ENCODE data around the gene EIF1.
"Not testable (repeated sequence)": the region's sequence is repeated elsewhere in the genome, so short reads cannot be mapped to it uniquely, and the experiment has no call there.

EIF1 gene

DNA sequence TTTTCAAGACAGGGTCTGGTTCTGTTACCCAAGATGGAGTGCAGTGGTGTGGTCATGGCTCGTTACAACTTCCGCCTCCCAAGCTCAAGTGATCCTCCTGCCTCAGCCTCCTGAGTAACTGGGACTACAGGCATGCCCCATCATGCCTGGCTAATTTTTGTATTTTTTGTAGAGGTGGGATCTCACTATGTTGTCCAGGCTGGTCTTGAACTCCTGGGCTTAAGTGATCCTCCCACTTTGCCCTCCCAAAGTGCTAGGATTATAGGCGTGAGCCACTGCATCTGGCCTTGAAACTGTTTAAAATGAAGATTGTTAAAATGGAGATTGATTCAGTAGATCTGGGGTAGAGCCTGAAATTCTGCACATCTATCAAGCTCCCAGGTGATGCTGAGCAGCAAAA is 12.2 kb downstream of the EIF1 start:
- DNase-seq (ENCODE audit: low spot score) = not testable (repeated sequence)

DNA sequence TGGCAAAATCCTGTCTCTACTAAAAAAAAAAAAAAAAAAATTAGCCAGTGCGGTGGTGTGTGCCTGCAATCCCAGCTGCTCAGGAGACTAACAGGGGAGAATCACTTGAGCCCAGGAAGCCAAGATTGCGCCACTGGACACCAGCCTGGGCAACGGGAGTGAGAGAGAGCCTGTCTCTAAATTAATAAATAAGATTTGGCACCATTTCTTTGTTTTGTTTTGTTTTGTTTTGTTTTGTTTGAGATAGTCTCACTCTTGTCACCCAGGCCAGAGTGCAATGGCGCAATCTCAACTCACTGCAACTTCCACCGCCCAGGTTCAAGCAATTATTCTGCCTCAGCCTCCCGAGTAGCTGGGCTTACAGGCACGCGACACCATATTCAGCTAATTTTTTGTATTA is 14.0 kb downstream of the EIF1 start:
- no peak for DNase-seq (ENCODE audit: low spot score)

DNA sequence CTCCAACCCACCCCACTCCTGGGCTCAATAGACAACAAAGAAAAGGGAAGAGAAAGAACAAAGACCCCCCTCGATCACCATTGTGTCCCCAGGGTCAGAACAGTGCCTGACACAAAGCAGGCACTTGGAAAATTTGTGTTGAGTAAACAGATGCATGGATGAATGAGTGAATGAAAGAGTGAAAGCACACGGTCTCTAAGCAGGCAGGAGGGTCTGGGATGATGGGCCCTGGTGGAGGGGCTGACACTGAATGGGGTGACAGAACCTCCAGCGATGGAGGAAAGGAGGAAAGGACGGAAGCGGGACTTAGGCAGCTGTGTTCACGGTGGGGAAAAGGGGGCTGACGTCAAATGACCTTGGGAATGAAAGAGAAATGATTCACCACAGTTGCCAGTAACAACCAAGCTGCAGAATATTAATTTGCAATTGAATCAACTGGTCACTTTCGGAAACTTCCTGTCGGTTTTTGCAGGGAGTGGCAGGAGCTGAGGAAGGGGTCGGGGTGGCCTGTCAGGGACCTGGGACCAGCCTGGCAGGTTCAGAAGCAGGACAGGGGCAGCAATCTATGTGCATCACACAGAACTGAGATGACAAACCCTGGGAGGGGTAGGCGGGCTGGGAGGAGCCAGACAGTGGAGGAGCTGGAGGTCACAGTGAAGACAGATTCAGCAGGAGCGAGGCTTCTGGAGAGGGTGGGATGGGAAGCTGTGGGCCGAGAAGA is 16.7 kb downstream of the EIF1 start:
- DNase-seq (ENCODE audit: low spot score) = no peak

DNA sequence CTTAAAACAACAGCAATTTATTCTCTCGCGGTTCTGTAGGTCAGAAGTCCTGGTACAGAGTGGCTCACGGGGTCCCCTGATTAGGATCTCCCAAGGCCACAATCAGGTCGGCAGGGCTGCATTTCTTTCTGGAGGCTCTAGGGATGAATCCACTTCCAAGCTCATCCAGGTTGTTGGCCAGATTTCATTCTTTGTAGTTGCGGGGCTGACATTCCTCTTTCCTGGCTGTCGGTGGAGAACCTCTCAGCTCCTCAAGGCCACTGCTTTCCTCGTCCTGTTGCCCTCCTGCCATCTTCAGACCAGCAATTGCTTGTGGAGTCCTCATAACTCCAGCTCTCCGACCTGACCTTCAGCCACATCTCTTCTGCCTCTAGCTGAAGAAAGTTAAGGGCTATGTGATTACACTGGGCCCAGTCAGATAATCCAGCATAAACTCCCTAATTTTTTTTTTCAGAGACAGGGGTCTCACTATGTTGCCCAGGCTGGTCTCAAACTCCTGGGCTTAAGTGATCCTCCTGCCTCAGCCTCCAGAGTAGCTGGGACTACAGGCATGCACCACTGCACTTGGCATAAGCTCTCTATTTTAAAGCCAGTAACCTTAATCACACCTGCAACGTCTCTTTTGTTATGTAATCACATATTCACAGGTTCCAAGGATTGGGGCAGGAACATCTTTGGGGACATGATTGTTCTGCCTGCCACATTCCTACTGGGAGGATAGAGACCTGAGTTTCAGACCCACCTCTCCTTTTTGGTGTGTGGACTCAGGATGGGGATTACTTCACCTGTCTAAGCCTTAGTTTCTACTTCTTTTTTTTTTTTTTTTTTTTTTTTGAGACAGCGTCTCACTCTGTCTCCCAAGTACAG is 19.4 kb downstream of the EIF1 start:
- no peak for DNase-seq (ENCODE audit: low spot score)

DNA sequence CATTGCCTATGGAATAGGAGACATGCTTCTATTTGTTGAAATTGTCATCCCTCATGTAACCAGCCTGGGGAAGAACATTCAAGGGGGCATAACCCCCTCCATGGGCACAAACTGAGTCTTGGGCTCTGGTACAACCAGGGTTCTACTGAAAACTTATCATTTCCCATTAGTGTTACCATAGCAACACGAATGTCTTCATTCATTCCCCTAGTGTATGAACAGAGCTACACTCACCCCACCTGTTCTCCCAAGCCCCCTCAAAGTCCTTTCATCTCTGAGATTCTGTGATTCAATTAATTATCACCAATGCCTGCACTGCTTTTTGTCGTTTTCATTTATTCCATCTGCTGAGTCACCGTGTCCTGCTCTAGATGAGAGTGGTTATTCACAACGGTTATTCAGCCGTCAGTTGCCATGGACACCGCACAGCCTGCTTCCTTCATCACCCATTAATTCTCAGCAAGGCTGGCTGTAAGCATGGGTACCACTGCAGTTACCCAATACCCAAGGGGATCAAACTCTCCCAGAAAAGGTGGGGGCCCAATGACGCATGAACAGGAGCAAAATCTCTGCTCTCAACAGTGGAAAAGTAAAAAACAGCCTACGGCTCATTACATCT is 21.9 kb downstream of the EIF1 start:
- DNase-seq (ENCODE audit: low spot score) = no peak

DNA sequence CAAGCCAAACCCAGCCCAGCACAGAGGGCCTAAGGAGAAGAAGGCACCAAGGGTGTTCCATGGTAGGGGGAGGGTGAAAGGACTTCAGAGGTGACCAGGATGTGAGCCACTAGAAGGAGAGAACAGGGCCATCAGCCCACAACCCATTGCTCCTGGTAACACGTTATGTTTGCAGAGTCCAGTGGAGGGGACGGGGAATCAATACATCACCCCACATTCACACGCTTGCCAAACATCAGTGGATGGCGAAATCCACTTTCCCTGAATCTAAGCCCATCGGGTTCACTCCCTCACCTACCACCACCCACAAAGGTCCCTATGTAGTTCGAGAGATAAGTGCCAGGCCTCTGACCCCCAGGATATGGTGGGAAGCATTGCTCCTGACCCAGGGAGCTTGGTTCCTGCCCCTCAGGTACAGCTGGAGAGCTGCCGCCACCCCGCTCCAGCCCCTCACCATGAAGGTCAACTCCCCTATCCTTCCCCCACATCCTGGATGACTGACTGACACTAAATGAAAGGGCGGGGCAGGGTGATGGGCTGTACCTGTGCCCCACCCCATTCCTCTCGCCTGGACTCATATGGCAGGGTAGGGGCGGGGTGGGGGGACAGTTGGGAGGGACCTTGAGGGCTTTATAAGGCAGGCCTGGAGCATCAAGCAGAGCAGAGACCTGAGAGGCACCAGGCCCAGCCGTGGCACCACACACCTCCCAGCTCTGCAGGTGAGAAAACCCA is 23.1 kb downstream of the EIF1 start, which contains the start of gene GAST:
GAST (plus strand) TSS at position 663 of the 732 bp plus-strand sequence. CDS start 3,106 bp downstream, outside the sequence.
- no peak for DNase-seq (ENCODE audit: low spot score)

DNA sequence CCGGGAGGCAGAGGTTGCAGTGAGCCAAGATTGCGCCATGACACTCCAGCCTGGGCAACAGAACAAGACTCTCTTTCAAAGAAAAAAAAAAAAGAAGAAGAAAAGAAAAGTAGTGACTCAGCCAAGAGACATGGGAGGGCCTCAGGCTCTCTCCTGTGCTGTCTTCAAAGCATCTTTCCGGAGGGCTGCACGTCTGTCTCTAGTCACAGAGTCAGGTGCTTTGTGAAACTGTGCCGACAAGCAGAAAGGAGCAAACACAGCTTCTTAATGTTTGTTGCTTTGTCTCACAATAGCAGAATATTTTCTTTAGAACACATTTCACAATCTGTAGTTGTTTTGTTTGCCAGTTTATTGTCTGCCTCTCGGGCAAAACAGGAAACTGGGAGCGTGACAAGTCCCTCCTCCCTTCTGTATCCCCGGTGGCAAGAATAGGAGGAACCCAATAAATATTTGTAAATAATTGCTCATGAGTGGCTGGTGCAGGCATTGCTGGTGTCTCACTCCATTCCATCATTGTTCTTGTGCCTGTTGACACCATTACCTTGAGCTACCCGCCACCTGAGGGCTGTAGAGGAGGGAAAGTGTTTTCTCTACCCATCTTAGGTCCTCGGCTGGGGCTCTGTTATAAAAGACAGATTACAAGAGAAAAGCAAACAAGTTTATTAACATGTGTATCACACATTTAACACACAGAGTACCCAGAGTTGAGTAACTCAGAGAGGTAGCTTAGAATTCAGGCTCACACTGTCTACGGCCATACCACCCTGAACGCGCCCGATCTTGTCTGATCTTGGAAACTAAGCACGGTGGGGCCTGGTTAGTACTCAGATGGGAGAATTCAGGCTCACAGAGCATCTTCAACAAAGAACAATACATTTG is 29.0 kb downstream of the EIF1 start:
- peak; percentile 31 for DNase-seq (ENCODE audit: low spot score)

DNA sequence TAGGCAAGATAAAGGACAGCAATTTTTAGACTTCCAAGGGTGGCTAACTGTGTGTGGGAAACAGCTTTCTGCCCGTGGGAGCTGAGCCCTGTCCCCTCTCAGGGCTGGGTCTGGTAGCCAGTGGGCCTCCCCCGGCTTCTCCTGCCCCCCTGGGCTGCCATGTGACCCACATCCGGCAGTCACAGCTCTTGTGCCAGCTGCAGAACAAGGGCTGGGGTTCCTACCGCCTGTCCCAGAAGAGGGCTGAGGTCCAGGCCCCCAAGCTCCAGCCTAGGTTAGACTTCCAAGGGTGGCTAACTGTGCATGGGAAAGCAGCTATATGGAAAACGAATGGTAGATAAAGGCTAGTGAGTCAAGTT is 29.6 kb downstream of the EIF1 start:
- DNase-seq (ENCODE audit: low spot score) = no peak

DNA sequence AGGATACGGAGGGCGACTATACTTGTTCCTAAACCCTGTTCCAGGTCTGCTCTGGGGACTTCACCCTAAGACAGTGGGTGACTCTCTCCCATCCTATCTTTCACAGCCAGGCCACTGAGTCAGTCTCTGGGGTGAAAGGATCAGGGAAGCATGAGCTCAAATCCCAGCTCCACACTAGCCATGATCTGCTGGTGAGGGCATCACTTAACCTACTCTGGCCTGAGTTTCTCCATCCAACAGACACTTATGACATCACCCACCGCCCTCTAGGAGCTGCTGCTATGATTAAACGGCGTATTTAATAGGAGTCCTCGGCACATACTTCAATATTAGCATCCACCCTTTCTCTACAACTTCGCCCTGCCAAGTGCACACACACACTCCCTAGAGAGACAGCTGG is 33.5 kb downstream of the EIF1 start:
- DNase-seq (ENCODE audit: low spot score) = no peak

DNA sequence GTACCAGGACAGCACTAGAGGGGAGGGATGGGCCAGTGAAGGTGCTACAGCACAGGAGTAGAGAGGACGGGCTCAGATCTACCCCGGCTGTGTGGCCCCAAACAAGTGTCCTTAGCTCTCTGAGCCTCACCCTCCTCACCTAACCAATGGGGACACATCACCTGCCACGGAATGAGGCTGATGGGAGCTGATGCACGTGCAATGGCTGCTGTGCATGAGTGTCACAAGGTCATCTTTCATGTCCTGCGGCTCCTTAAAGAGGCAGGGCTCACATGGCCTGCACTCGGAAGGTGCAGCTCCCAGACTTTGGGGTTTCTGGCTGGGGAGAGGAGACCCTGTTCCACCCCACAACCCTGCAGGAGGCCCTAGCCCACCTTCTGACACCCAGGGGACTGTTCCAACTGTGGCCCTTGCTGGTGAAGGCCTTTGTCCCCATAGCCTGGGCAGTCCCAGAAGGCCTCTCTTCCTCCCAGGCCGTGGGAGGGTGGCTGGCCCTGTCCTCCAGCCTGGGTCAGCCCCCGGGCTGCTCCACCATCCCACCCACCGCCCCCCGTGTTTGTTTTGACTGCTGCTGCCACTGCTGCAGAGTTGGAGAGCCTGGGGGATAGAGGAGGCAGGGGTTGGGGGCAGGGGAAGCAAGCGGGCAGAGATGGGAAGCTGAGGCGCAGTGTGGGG is 35.3 kb downstream of the EIF1 start:
- no peak for DNase-seq (ENCODE audit: low spot score)

DNA sequence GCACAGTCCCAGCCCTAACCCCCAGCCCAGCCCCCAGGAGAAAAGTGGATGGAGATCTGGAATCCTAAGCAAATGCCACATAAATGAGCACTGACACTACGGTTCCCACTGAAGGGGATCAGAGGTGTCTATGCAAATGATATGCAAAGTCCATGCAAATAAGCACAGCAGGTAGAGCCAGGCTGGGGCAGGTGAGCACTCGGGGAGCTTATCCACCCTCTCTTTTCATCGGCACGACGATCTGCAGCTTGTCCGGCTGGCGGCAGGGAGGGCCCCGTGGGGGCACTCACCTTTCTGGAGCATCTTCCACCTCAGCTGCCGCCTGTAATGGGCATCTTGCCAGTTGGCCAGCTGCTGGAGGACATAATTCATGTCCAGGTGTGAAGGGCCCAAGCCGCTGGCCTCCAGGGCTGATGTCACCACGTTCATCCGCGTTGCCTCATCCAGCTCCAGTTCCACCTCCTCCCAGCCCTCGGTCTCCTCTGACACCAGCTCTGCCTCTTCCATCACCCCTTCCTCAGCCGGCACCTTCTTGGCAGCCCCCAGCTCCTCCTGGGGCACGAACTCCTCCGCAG is 35.9 kb downstream of the EIF1 start:
- no peak for DNase-seq (ENCODE audit: low spot score)

DNA sequence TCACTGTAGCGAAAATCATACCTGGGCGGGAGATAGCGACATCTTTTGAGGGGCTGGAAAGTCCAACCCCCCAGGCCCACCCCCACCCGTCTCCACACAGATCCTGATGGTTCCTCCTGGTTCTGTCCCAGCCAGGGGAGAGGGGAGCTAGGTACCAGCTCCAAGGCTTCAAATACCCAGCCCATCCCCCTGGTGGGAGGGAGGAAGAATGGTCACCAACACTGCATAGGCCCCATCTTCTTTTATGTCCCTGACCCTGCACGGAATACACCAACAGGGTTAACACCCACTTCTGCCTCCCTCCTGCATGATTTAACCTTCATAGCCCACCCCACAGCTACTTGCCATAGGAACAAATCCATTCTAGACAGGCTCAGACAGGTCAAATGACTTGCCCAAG is 36.4 kb downstream of the EIF1 start:
- no peak for DNase-seq (ENCODE audit: low spot score)

DNA sequence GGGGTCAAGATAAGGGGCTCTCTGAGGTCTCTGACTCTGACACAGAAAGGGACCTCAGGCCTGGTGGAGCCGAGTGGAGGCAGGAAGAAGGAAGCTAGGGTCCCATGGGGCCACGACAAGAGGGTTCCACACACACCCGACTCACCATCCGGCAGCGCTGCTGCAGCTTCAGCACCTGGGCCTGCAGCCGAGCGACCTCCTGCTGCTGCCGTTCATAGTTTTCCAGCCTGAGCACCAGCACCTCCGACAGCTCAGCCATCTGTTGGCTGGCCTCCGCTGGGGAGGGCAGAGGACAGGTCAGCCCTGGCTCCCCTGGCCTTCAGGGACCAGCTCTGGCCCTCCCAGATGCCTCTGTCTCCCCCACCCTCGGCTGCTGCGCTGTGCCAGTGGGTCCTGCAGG is 39.4 kb downstream of the EIF1 start:
- DNase-seq (ENCODE audit: low spot score) = no peak

DNA sequence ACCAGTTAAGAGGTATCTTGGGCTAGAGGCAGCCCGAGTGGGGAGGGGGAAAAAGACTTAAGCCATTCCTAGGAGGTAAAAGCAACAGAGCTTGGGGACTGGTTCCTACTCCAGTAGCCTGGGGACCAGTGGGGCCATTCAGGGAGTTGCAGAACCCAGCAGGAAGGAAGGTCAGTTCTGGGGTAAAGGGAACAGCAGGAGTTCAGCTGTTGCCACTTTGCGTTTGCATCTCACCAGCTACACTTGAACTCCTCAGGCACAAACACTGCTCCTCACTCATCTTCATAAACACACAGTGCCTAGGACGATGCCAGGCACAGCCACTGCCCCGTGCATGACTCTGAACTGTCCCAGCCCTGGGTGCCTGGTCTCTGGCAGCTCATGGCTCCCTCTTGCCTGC is 41.8 kb downstream of the EIF1 start:
- DNase-seq (ENCODE audit: low spot score) = no peak

DNA sequence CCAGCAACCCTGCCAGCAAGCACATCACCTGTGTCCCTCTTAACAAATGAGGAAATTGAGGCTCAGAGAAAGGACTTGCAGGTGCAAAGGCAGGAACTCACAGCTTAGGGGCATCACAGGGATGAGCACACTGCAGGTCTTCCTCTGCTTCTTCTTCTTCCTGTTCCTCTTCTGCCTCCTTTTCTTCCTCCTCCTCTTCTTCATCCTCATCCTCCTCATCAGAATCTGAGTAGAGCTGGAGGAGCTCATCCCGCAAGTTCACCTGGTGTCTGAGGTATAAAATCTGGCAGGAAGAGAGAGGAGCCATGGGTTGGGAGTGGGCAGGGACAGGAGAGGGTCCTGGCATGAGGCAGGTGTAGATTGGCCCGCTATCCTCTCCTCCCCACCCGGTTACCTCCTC is 43.2 kb downstream of the EIF1 start:
- no peak for DNase-seq (ENCODE audit: low spot score)

DNA sequence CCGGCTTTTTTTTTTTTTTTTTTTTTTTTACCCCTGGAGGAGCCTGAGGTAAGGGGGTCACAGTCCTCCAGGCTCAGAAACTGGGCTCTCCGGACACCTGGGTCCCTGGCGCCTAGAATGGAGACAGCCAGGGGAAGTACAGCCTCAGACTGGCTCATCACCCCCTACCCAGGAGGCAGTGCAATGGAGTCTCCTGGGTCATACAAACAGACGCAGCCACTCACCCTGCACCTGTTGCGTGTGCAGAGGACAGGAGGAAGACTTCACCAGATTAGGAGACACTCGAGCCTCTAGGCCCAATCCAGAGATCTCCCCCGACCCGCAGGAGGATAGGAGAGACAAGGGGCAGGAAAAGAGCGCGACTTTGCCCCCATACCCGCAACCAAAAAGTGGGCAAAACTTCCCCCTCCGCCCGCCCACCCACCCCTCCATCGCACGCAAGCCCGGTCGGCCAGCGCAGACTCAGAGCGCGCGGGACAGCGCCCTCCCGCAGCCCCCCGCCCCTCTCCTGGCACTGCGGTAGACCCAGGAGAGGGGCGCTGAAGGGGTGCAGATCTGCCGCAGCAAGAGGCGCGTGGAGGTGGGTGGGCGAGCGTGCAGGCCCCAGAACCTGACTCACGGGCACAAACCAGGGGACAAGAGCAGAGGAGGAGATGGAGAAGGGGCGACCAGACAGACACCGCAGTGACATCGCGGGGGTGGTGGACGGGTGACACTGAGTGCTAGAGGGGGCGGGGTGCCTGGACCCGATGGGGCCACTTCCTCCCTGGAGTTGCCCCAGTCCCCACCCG is 44.9 kb downstream of the EIF1 start:
- DNase-seq (ENCODE audit: low spot score) = no peak

DNA sequence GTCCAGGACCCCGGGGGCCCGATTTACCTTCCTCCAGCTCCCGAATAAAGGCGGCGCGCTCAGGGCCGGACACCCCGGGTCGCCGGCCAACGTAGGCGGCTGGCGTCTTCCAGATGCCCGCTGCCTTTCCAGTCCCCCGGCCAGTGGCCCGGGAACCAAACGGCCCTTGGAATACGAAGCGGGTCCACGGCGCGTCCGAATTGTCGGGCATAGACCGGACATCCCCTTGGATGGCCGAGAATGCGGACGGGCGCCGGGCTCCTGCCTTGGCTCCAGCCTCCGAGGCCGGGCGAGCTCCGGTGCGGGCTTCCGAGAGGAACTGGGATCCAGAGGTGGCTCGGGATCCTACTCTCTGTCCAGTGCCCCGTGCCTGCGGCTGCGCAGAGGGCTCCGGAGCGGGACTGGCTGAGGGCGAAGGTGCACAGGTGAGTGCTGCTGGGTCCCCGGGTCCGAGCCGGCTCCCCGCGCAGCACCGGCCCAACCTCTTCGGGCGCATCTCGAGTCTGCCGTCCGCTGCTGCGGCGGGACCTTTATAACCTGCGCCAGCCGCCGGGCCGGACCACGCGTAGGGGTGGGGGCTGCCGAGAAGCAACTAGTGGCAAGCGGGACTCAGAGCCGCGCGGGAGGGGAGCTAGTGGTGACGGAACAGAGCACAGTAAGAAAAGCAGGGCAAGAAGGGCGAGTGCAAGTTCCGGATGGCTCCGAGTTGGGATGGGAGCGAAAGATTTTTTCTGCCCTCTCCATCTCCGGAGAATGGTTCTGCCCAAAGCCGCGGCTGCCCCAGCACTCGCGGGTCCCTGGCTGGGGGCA is 45.7 kb downstream of the EIF1 start, which contains the start of gene HAP1:
HAP1 (minus strand) TSS at position 505 of the 810 bp plus-strand sequence; CDS start at position 496, 9 bp downstream.
- DNase-seq (ENCODE audit: low spot score) = no peak

DNA sequence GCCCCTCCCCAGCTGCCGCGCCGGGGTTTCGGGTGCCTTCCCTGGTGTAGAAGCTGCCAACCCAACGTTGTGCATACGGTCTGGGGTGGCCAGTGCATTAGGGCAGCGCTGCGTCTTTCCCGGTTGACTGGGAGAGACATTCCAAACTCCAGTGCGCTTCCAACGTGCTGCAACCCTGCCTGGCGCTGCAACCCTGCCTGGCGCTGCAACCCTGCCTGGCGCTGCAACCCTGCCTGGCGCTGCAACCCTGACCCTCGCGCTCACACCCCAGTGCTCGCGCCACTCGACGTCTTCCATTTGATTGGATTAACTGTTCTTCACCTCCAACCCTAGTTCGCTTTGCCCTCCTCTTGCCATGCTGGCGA is 46.2 kb downstream of the EIF1 start:
- no peak for DNase-seq (ENCODE audit: low spot score)

DNA sequence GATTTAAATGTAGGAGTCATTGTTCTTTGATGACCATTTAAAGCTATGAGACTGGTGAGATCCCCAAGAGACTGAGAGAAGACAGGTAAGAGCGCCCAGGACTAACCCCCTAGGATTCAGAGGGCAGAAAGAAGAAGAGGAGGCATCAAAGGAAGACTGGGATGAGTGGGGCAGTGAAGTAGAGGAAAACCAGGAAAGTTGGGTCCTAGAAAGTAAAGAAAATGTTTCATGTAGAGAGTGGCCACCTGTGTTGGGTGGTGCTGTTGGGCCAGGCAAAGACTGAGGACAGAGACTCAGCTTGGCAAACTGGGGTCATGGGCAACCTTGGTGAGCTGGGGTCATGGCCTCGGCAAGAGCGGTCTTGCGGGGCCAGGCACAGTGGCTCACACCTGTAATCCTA is 47.1 kb downstream of the EIF1 start:
- DNase-seq (ENCODE audit: low spot score) = no peak
